Adrenal gland (tissue), 12 donors: ENCODE data around the gene SMPX. TPM values are rescaled to one million over a fixed set of nuclear protein-coding genes. Genes with fewer than 3 reads are reported as not detected.

Experiments used
- DNase-seq, 7 donors: peaks; one replicate each; pipeline ENCODE4 v3.0.0-alpha.2; 2019 to 2020
- H3K27ac ChIP-seq, 5 donors: fragments of 200-600 bp; sonication (generic) in 4 of 5; 1 replicate in 3 of 5; 2 replicates in 2 of 5; pipeline versions ENCODE4 v1.5.1 to v1.8.0; 2016 to 2020; ENCODE audit warnings: mild to moderate bottlenecking in 1 of 5
- H3K27me3 ChIP-seq: fragments of 200-600 bp; 2 replicates; pipeline ENCODE4 v1.8.0; 2021
- H3K36me3 ChIP-seq, 2 donors: fragments of 200-600 bp; replicated peaks in 1 of 2; 1 replicate in 1 of 2; 2 replicates in 1 of 2; pipeline versions ENCODE4 v1.5.1 to v1.8.0; 2018 to 2022
- H3K4me1 ChIP-seq, 2 donors: fragments of 200-600 bp; replicated peaks in 1 of 2; 1 replicate in 1 of 2; 2 replicates in 1 of 2; pipeline versions ENCODE4 v1.5.1 to v1.8.0; 2018 to 2021
- H3K4me3 ChIP-seq, 4 donors: fragments of 200-600 bp; sonication (generic) in 3 of 4; one replicate each; pipeline ENCODE4 v1.5.1; 2016 to 2018
- H3K9me3 ChIP-seq, 3 donors: fragments of 200-600 bp; sonication (generic) in 1 of 3; replicated peaks in 1 of 3; 1 replicate in 2 of 3; 2 replicates in 1 of 3; pipeline versions ENCODE4 v1.5.1 to v1.8.0; 2016 to 2021
- POLR2A ChIP-seq, 2 donors: fragments of 450-650 bp; IDR thresholded peaks; one replicate each; pipeline ENCODE4 v1.6.1; 2017; ENCODE audit warnings: antibody characterized with exemption in 2 of 2, mild to moderate bottlenecking in 2 of 2, moderate library complexity in 1 of 2
- WGBS, 4 donors: extraction: QIAGEN DNeasy Blood & Tissue Kit in 2 of 4; methylation state at CpG; one replicate each; pipeline versions ENCODE4 v1.1.5 to v1.1.7; 2013 to 2017; 5-methylcytosine and 5-hydroxymethylcytosine counted together
- intact Hi-C, 2 donors: fragments of 100-400 bp; cut with DNase I; formaldehyde crosslinking; loops; one replicate each; pipeline versions ENCODE4 v1.14.1 to v1.15.0; 2022 to 2023
- polyA plus RNA-seq, 3 donors: library from polyadenylated mRNA; stranded (reverse); fragments of 200-250 nt in 2 of 3; fragments of 350-450 nt in 1 of 3; fragmentation: Illumina TruSeq in 1 of 3; extraction: RNeasy Lipid Tissue Mini Kit (QIAGEN cat#74804) in 1 of 3; gene quantifications; one replicate each; pipeline ENCODE4 v1.2.3, GENCODE V29; 2013 to 2014
- total RNA-seq, 9 donors: library from RNA; depleted of rRNA in 4 of 9; stranded (reverse); fragments of >200 nt in 4 of 9; fragments of 120-200 nt in 1 of 9; fragmentation: NEBNext Ultra II Directional in 1 of 9; extraction: Animal tissue kit (Norgen Biotek cat#: 25700) in 1 of 9; gene quantifications; one replicate each; pipeline versions ENCODE4 v1.1.0 to v1.2.4, GENCODE V29; 2013 to 2023
- TF ChIP-seq, protein P1 (sequence below), 6 experiments: fragments of 450-650 bp in 4 of 6; fragments of 200-600 bp in 2 of 6; sonication (generic) in 1 of 6; IDR thresholded peaks; 1 replicate in 5 of 6; 2 replicates in 1 of 6; pipeline versions ENCODE4 v1.5.1 to v1.8.0; 2016 to 2021; ENCODE audit warnings: antibody characterized with exemption in 6 of 6, mild to moderate bottlenecking in 2 of 6, moderate library complexity in 1 of 6
- donor health status: healthy with polysubstance abuse.
- donor health status: Bipolar disorder and iron deficiency.
- donor health status: DM: yes; HTN: yes; CAD: no.
- donor health status: DM: no; HTN: no; CAD: no.
- donor health status: DM: no; HTN: no; CAD: no.
- donor health status: DM: yes; HTN: yes; CAD: no.

The SMPX gene
- total and polyA plus RNA-seq, 12 donors = 0.10 TPM; not detected in 11

DNA sequence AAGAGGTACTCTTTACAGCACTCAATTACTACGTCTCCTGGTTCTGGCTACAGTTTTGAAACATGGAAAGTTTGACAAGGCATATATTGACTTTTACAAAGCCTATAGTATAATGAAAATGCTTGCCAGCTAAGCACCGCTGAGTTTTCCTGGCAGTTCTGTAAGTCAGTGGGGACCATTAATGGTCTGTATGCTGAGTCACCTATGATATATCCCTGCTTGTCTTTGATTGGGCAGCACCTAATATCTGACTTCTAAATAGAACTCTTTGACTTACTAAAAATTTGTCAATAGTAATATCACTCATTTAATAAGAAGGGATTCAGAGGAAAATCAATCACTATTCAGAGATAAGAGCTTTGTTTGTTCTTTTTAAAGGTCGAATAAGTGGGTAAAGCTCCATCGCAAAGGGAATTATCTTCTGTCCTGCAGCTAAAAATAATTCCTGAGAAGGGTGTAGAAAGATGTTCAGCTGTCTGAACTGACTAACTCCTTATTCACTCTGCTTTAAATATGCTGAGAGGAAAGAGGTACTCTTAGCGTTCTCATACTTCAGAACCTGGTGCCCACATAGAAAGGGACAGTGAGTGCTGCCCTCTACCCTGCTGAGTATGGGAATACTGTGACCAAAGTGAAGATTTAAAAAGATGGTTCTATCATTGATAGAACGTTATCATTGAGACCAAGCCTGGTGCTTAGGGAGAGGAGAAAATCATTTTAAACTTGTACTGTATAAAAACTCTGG is 959 bp downstream of the SMPX start:
- TF ChIP-seq, protein P1, sequence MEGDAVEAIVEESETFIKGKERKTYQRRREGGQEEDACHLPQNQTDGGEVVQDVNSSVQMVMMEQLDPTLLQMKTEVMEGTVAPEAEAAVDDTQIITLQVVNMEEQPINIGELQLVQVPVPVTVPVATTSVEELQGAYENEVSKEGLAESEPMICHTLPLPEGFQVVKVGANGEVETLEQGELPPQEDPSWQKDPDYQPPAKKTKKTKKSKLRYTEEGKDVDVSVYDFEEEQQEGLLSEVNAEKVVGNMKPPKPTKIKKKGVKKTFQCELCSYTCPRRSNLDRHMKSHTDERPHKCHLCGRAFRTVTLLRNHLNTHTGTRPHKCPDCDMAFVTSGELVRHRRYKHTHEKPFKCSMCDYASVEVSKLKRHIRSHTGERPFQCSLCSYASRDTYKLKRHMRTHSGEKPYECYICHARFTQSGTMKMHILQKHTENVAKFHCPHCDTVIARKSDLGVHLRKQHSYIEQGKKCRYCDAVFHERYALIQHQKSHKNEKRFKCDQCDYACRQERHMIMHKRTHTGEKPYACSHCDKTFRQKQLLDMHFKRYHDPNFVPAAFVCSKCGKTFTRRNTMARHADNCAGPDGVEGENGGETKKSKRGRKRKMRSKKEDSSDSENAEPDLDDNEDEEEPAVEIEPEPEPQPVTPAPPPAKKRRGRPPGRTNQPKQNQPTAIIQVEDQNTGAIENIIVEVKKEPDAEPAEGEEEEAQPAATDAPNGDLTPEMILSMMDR (IDR thresholded peaks at IDR 0.05) = no peak
- no peak for TF ChIP-seq POLR2A (IDR thresholded peaks at IDR 0.05)
- intact Hi-C loops = no loop called here
- no peaks in the 10 kb centered on the region for H3K36me3 ChIP-seq
- DNase-seq = no peak
- no peaks in the 10 kb centered on the region for H3K4me1 ChIP-seq
- peaks cover 11% of the 10 kb centered on the region for H3K27me3 ChIP-seq
- 51 to 57% (median 54%) methylated on average over 6 of the region's 6 CpGs for WGBS, 4 donors
- no peak overlapping the region for H3K4me3 ChIP-seq
- no peak overlapping the region for H3K27ac ChIP-seq
- H3K9me3 ChIP-seq = no peaks in the 10 kb centered on the region

DNA sequence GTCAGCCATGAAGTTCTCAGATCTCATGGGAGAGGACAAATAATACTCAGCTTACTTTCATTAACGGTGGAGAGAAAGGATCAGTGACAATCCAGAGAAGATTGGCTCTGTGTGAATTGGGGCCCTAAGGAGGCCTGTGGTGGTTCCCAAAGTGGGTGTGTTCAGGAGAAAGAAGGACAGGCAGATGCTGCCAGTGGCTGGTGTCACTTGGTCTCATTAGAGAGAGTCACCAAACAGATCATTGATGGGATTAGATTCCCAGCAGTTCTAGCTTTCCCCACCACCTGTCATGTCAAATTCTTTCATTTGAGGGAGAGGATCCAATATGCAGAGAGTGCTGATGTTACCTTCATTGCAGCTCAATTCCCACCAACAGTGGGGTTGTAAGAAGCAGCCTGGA is 8.0 kb downstream of the SMPX start:
- H3K4me1 ChIP-seq = no peaks in the 10 kb centered on the region
- H3K27ac ChIP-seq = no peak overlapping the region
- no peaks in the 10 kb centered on the region for H3K36me3 ChIP-seq
- DNase-seq = no peak
- TF ChIP-seq, protein P1 (IDR thresholded peaks at IDR 0.05) = no peak
- no peak for TF ChIP-seq POLR2A (IDR thresholded peaks at IDR 0.05)
- no peaks in the 10 kb centered on the region for H3K9me3 ChIP-seq
- peaks cover 7% of the 10 kb centered on the region for H3K27me3 ChIP-seq
- WGBS, 4 donors = 54 to 92% (median 76%) methylated on average over 1 of the region's 1 CpG
- intact Hi-C loops = loop anchor here in 1 of 2 donors (10.0 kb wide), 1 partner anchor 1225 kb away; no protein-coding TSS in a partner anchor
- H3K4me3 ChIP-seq = no peak overlapping the region

GRCh38 chrX:21748235-21748634 is 9.7 kb downstream of the SMPX start:
- Histone ChIP-seq H3K36me3 (no peaks in the 10 kb centered on the region), H3K4me1 (no peaks in the 10 kb centered on the region), H3K27ac (no peak overlapping the region), H3K9me3 (no peaks in the 10 kb centered on the region), H3K27me3 (peaks cover 7% of the 10 kb centered on the region), H3K4me3 (no peak overlapping the region)
- intact Hi-C loops = loop anchor here in 1 of 2 donors (10.0 kb wide), 1 partner anchor 1223 kb away; no protein-coding TSS in a partner anchor
- TF ChIP-seq POLR2A (IDR thresholded peaks at IDR 0.05) = no peak
- TF ChIP-seq, protein P1 (IDR thresholded peaks at IDR 0.05) = no peak
- DNase-seq = no peak
- whole genome bisulfite sequencing, 4 donors = 42 to 56% (median 52%) methylated on average over 5 of the region's 5 CpGs

DNA sequence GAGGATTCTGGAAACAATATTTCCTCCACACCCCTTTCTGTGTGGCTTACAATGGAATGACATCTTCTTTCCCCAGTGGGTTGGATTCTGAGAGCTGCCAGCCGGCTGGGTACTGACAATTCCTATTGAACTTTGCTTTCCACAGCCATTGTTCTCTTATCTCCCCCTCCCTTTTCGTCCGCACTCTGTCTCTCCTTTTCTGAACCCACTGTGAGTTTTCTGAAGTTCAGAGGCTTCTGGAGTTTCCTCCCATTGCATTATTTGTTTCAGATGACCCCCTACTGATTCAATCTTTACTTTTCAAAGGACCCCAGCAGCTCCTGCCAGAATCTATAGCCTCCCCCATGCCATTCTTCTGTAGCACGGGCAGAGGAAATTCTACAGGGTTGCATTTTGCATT is 10.4 kb downstream of the SMPX start:
- Histone ChIP-seq H3K27ac (no peak overlapping the region), H3K27me3 (peaks cover 7% of the 10 kb centered on the region), H3K36me3 (no peaks in the 10 kb centered on the region), H3K9me3 (no peaks in the 10 kb centered on the region), H3K4me3 (no peak overlapping the region), H3K4me1 (no peaks in the 10 kb centered on the region)
- WGBS, 4 donors = 38 to 61% (median 41%) methylated on average over 4 of the region's 4 CpGs
- intact Hi-C loops = loop anchor here in 1 of 2 donors (10.0 kb wide), 1 partner anchor 1223 kb away; no protein-coding TSS in a partner anchor
- TF ChIP-seq POLR2A (IDR thresholded peaks at IDR 0.05) = no peak
- TF ChIP-seq, protein P1 (IDR thresholded peaks at IDR 0.05) = no peak
- DNase-seq = no peak
